PC-9 (cell line): ENCODE data around the gene THADA.

Experiments used
- CTCF ChIP-seq: fragments of 200-600 bp; sonication (generic); conservative IDR thresholded peaks from 2 replicates; pipeline ENCODE4 v1.6.1; 2017; ENCODE audit warnings: mixed run types, antibody characterized with exemption, mild to moderate bottlenecking, moderate library complexity
- EZH2 ChIP-seq: fragments of 200-600 bp; sonication (generic); IDR thresholded peaks from 2 replicates; pipeline ENCODE4 v1.8.0; 2017; ENCODE audit warnings: antibody characterized with exemption, low read depth

GRCh38 chr2:43214253-43214652 is 381.6 kb downstream of the THADA start:
- TF ChIP-seq CTCF = no peak
- no peak for TF ChIP-seq EZH2
